ENCODE results near the gene LPP. TPM values are rescaled to one million over a fixed set of nuclear protein-coding genes. Genes with fewer than 3 reads are reported as not detected.

Gene LPP
- total and polyA plus RNA-seq, 8 donors, result 8.0 to 885 (median 305) TPM

DNA sequence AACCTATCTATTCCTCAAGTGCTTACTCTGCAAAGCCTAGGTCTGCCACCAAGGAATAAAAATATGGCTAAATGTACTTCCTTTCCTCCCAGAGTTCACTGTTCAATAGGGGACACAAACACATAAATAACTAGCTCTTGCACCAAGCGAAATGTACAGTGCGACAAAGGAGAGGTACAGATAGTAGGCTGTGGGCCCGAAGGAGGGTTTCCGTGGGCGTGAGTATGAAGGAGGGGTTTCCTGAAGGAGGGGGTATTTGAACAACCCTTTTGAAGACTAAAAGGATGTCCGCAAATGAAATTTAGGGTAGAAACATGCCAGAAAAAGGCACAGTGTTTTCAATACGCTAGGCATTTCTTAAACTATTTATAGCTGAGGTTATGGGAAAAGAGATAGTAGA is 207.9 kb downstream of the LPP start:
- Histone ChIP-seq H3K27me3 (no peaks in the 10 kb centered on the region), H3K4me3 (no peak overlapping the region), H3K4me1 (peaks cover 23 to 83% (median 49%) of the 10 kb centered on the region in 4 donors), H3K9me3 (no peaks in the 10 kb centered on the region), H3K27ac (peak overlapping the region in 1 of 5 donors; percentile 22), H3K36me3 (no peaks in the 10 kb centered on the region)
- intact Hi-C loops (cut with DNase I; ENCODE audit: low total_unique reads), result no loop called here
- no peak for DNase-seq
- WGBS, 5 donors, result 93 to 94% (median 94%) methylated on average over 7 of the region's 7 CpGs
- TF ChIP-seq POLR2AphosphoS5 (IDR thresholded peaks at IDR 0.05), result no peak
- TF ChIP-seq, protein P1, sequence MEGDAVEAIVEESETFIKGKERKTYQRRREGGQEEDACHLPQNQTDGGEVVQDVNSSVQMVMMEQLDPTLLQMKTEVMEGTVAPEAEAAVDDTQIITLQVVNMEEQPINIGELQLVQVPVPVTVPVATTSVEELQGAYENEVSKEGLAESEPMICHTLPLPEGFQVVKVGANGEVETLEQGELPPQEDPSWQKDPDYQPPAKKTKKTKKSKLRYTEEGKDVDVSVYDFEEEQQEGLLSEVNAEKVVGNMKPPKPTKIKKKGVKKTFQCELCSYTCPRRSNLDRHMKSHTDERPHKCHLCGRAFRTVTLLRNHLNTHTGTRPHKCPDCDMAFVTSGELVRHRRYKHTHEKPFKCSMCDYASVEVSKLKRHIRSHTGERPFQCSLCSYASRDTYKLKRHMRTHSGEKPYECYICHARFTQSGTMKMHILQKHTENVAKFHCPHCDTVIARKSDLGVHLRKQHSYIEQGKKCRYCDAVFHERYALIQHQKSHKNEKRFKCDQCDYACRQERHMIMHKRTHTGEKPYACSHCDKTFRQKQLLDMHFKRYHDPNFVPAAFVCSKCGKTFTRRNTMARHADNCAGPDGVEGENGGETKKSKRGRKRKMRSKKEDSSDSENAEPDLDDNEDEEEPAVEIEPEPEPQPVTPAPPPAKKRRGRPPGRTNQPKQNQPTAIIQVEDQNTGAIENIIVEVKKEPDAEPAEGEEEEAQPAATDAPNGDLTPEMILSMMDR (IDR thresholded peaks at IDR 0.05), result no peak
- no peak for TF ChIP-seq POLR2A (IDR thresholded peaks at IDR 0.05)
- TF ChIP-seq EP300 (IDR thresholded peaks at IDR 0.05), result no peak

DNA sequence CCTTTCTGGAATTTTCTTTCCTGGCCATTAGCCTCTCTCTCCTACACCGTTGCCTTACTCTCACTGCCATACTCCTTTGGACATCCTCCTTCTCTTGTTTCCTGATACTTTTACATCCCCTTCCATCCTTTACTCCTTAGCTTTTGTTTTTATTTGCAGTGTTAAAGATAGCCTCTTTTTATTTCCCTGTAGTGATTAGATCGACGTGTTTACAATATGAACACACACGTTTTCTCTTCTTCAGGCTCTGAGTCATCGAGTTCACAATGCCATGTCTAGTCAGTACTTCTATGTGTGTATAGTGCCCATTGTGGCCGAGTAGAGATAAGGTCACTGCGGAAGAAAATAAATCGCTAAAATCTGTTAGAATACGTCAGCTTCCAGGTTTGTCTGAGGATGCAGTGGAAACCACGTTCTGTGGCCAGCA is 208.5 kb downstream of the LPP start:
- no peaks in the 10 kb centered on the region for H3K36me3 ChIP-seq
- H3K27me3 ChIP-seq, result no peaks in the 10 kb centered on the region
- H3K9me3 ChIP-seq, result no peaks in the 10 kb centered on the region
- no peak overlapping the region for H3K4me3 ChIP-seq
- peak overlapping the region in 1 of 5 donors; percentile 22 for H3K27ac ChIP-seq
- peak in 2 of 3 donors; percentile 56 to 86 for TF ChIP-seq POLR2AphosphoS5 (IDR thresholded peaks at IDR 0.05)
- no peak for TF ChIP-seq EP300 (IDR thresholded peaks at IDR 0.05)
- TF ChIP-seq POLR2A (IDR thresholded peaks at IDR 0.05), result no peak
- TF ChIP-seq, protein P1 (IDR thresholded peaks at IDR 0.05), result no peak
- peak in 1 of 2 donors; percentile 55 for DNase-seq
- WGBS, 5 donors, result 31 to 36% (median 35%) methylated on average over 10 of the region's 10 CpGs
- peaks cover 23 to 81% (median 49%) of the 10 kb centered on the region in 4 donors for H3K4me1 ChIP-seq
- intact Hi-C loops (cut with DNase I; ENCODE audit: low total_unique reads), result no loop called here

DNA sequence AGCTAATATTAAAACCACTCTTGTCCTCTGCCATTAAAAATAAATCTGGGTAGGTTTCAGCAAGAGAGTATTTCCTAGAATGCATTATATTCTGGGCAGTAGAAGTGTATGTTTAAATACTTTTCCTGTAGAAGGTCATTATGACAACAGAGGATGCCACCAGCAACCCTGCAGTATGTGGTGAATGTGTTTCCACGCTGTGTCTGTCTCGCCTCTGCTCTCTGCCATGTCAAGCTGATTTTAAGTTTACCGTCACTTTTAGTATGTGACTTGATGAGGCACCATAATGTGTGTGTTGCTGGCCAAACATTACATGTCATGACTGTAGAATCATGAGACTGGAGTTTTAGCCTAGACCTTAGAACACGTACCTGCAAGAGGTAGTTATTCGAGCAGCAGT is 211.2 kb downstream of the LPP start:
- no peak for DNase-seq
- Histone ChIP-seq H3K27ac (peak overlapping the region in 4 of 5 donors; percentile 30 to 70 (median 58)), H3K4me3 (no peak overlapping the region), H3K9me3 (no peaks in the 10 kb centered on the region), H3K4me1 (peaks cover 14 to 72% (median 38%) of the 10 kb centered on the region in 4 donors), H3K27me3 (no peaks in the 10 kb centered on the region), H3K36me3 (no peaks in the 10 kb centered on the region)
- WGBS, 5 donors, result 76 to 96% (median 93%) methylated on average over 5 of the region's 5 CpGs
- intact Hi-C loops (cut with DNase I; ENCODE audit: low total_unique reads), result no loop called here
- TF ChIP-seq, protein P1 (IDR thresholded peaks at IDR 0.05), result no peak
- TF ChIP-seq POLR2A (IDR thresholded peaks at IDR 0.05) (no peak), POLR2AphosphoS5 (IDR thresholded peaks at IDR 0.05) (no peak), EP300 (IDR thresholded peaks at IDR 0.05) (no peak)

DNA sequence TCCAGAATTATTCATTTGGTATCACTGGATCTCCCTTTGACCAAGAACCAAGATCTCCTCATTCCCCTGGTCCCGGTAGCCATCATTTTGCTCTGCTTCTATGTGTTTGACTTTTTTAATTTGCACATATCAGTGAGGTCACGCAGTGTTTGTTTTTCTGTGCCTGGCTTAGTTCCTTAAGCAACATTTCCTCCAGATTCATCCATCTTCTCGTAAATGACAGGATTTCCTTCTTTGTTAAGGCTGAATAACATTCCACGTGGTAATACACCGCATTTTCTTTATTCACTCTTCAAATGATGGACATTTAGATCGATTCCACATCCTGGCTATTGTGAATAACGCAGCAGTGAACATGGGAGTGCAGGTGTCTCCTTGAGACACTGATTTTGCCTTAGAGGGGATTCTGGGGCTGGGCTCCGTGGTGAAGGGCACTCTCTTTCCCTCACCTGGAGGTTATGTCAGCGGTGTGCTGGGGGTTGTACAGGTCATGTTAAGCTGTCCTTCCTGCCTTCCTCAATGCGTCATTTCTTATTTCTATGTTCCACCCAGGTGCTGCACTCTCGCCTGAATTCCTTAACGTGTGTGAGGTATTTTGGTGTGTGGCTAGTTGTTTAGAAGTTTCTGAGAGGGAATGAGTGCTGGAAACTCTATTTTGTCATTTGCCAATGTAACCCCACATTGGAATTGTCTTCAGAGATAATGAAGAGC is 212.2 kb downstream of the LPP start:
- H3K27me3 ChIP-seq, result no peaks in the 10 kb centered on the region
- peak; percentile 32 to 83 (median 60) for TF ChIP-seq POLR2AphosphoS5 (IDR thresholded peaks at IDR 0.05)
- TF ChIP-seq POLR2A (IDR thresholded peaks at IDR 0.05), result no peak
- TF ChIP-seq EP300 (IDR thresholded peaks at IDR 0.05), result no peak
- TF ChIP-seq, protein P1 (IDR thresholded peaks at IDR 0.05), result no peak
- H3K9me3 ChIP-seq, result no peaks in the 10 kb centered on the region
- intact Hi-C loops (cut with DNase I; ENCODE audit: low total_unique reads), result no loop called here
- DNase-seq, result peak in 1 of 2 donors; percentile 82
- peaks cover 14 to 66% (median 37%) of the 10 kb centered on the region in 4 donors for H3K4me1 ChIP-seq
- no peaks in the 10 kb centered on the region for H3K36me3 ChIP-seq
- peak overlapping the region in 4 of 5 donors; percentile 56 to 70 (median 60) for H3K27ac ChIP-seq
- no peak overlapping the region for H3K4me3 ChIP-seq
- WGBS, 5 donors, result 37 to 53% (median 47%) methylated on average over 12 of the region's 12 CpGs

All from stomach (tissue), 9 donors.